Peyer's patch (tissue), 4 donors: ENCODE measurements around the gene LRRC32.

Source experiments
- CTCF ChIP-seq, 6 experiments: fragments of 450-650 bp in 4 of 6; fragments of 200-600 bp in 2 of 6; sonication (generic) in 1 of 6; IDR thresholded peaks; one replicate each; pipeline ENCODE4 v1.5.1; 2017 to 2019; ENCODE audit warnings: antibody characterized with exemption in 6 of 6, mild to moderate bottlenecking in 3 of 6, moderate library complexity in 1 of 6
- POLR2A ChIP-seq, 2 donors: fragments of 450-650 bp; IDR thresholded peaks; one replicate each; pipeline ENCODE4 v1.5.1; 2017; ENCODE audit warnings: antibody characterized with exemption in 2 of 2, mild to moderate bottlenecking in 2 of 2, moderate library complexity in 2 of 2

- TF ChIP-seq CTCF (IDR thresholded peaks at IDR 0.05) (no peak), POLR2A (IDR thresholded peaks at IDR 0.05) (no peak)
Observed at GRCh38 chr11:76642341-76642740, 28.2 kb downstream of the LRRC32 start.
